IPS DF 6.9 (cell line): ENCODE results near the gene SPATA20.

ENCODE experiments used
- DNase-seq: peaks from one replicate; pipeline ENCODE4 v3.0.0-alpha.2; 2013; ENCODE audit warnings: low read depth, low spot score
- H3K27ac ChIP-seq: one replicate; pipeline ENCODE4 v1.5.1; 2013; ENCODE audit warnings: low read length, control low read depth
- H3K27me3 ChIP-seq: 2 replicates; pipeline ENCODE4 v1.6.1; 2013; ENCODE audit warnings: mild to moderate bottlenecking, low read length; ENCODE audit not compliant: control insufficient read depth, insufficient read depth
- H3K36me3 ChIP-seq: 2 replicates; pipeline ENCODE4 v1.6.1; 2013; ENCODE audit warnings: low read length; ENCODE audit not compliant: control insufficient read depth, insufficient read depth
- H3K4me1 ChIP-seq: 2 replicates; pipeline ENCODE4 v1.6.1; 2013; ENCODE audit warnings: low read length; ENCODE audit not compliant: control insufficient read depth, insufficient read depth
- H3K4me3 ChIP-seq: 2 replicates; pipeline ENCODE4 v1.5.1; 2013; ENCODE audit warnings: mild to moderate bottlenecking, low read length
- H3K9me3 ChIP-seq: 2 replicates; pipeline ENCODE4 v1.6.1; 2013; ENCODE audit warnings: low read length, inconsistent platforms; ENCODE audit not compliant: control insufficient read depth, insufficient read depth
- WGBS: extraction: QIAGEN DNeasy Blood & Tissue Kit; methylation state at CpG from one replicate; pipeline ENCODE4 v1.1.7; 2013; ENCODE audit warnings: mixed read lengths, missing lambda C conversion rate; ENCODE audit not compliant: insufficient read length, insufficient coverage; 5-methylcytosine and 5-hydroxymethylcytosine counted together

SPATA20 gene

GRCh38 chr17:50540560-50541401, 6.2 kb upstream of the SPATA20 start:
- H3K4me3 ChIP-seq: no peak overlapping the region
- no peaks in the 10 kb centered on the region for H3K27me3 ChIP-seq
- H3K4me1 ChIP-seq: peaks cover 3% of the 10 kb centered on the region; the same call in 1 of the 2 replicates
- WGBS: no CpG with 5 or more reads among the region's 11 CpGs
- no peak for DNase-seq
- H3K36me3 ChIP-seq: peaks cover 4% of the 10 kb centered on the region; the same call in 1 of the 2 replicates
- no peak overlapping the region for H3K27ac ChIP-seq
- no peaks in the 10 kb centered on the region for H3K9me3 ChIP-seq

GRCh38 chr17:50541402-50541715, 5.6 kb upstream of the SPATA20 start:
- Histone ChIP-seq H3K4me1 (peaks cover 3% of the 10 kb centered on the region; the same call in 1 of the 2 replicates), H3K9me3 (no peaks in the 10 kb centered on the region), H3K4me3 (peak overlapping the region; percentile 71; the same call in 1 of the 2 replicates), H3K27me3 (no peaks in the 10 kb centered on the region), H3K36me3 (peaks cover 4% of the 10 kb centered on the region; the same call in 1 of the 2 replicates), H3K27ac (no peak overlapping the region)
- DNase-seq: no peak
- no CpG with 5 or more reads among the region's 9 CpGs for WGBS

GRCh38 chr17:50541716-50542688, 5.0 kb upstream of the SPATA20 start:
- peak overlapping the region; percentile 71; the same call in 1 of the 2 replicates for H3K4me3 ChIP-seq
- DNase-seq: no peak
- no peak overlapping the region for H3K27ac ChIP-seq
- H3K9me3 ChIP-seq: no peaks in the 10 kb centered on the region
- no peaks in the 10 kb centered on the region for H3K36me3 ChIP-seq
- peaks cover 3% of the 10 kb centered on the region; the same call in 1 of the 2 replicates for H3K4me1 ChIP-seq
- WGBS: no CpG with 5 or more reads among the region's 82 CpGs
- no peaks in the 10 kb centered on the region for H3K27me3 ChIP-seq

GRCh38 chr17:50542795-50543774, 3.9 kb upstream of the SPATA20 start:
- Histone ChIP-seq H3K36me3 (no peaks in the 10 kb centered on the region), H3K9me3 (no peaks in the 10 kb centered on the region), H3K27me3 (no peaks in the 10 kb centered on the region), H3K4me3 (no peak overlapping the region), H3K4me1 (peaks cover 5% of the 10 kb centered on the region; the same call in 1 of the 2 replicates), H3K27ac (no peak overlapping the region)
- no peak for DNase-seq
- WGBS: no CpG with 5 or more reads among the region's 16 CpGs

GRCh38 chr17:50544516-50544915, 2.5 kb upstream of the SPATA20 start:
- H3K4me3 ChIP-seq: no peak overlapping the region
- H3K27me3 ChIP-seq: no peaks in the 10 kb centered on the region
- no peak for DNase-seq
- no peaks in the 10 kb centered on the region for H3K36me3 ChIP-seq
- H3K4me1 ChIP-seq: peaks cover 5% of the 10 kb centered on the region; the same call in 1 of the 2 replicates
- WGBS: no CpG with 5 or more reads among the region's 7 CpGs
- H3K9me3 ChIP-seq: no peaks in the 10 kb centered on the region
- no peak overlapping the region for H3K27ac ChIP-seq

- Histone ChIP-seq H3K27me3 (no peaks in the 10 kb centered on the region), H3K27ac (no peak overlapping the region), H3K36me3 (no peaks in the 10 kb centered on the region), H3K4me3 (no peak overlapping the region), H3K4me1 (peaks cover 5% of the 10 kb centered on the region; the same call in 1 of the 2 replicates), H3K9me3 (no peaks in the 10 kb centered on the region)
- no CpG with 5 or more reads among the region's 8 CpGs for WGBS
- DNase-seq: no peak
These were observed 1.7 kb upstream of the SPATA20 start for GRCh38 chr17:50545311-50545710.

GRCh38 chr17:50546701-50547034, 306 bp upstream of the SPATA20 start:
- no peak overlapping the region for H3K27ac ChIP-seq
- no peak overlapping the region for H3K4me3 ChIP-seq
- H3K4me1 ChIP-seq: peaks cover 5% of the 10 kb centered on the region; the same call in 1 of the 2 replicates

GRCh38 chr17:50547736-50548083, 736 bp downstream of the SPATA20 start:
- Histone ChIP-seq H3K36me3 (no peaks in the 10 kb centered on the region), H3K4me3 (no peak overlapping the region), H3K27me3 (no peaks in the 10 kb centered on the region), H3K27ac (no peak overlapping the region), H3K9me3 (no peaks in the 10 kb centered on the region), H3K4me1 (peaks cover 4% of the 10 kb centered on the region; the same call in 1 of the 2 replicates)
- DNase-seq: no peak
- no CpG with 5 or more reads among the region's 5 CpGs for WGBS

More at GRCh38 chr17:50546701-50547034, 306 bp upstream of the SPATA20 start:
- no peak for DNase-seq
- Histone ChIP-seq H3K27me3 (no peaks in the 10 kb centered on the region), H3K36me3 (no peaks in the 10 kb centered on the region), H3K9me3 (no peaks in the 10 kb centered on the region)
- WGBS: no CpG with 5 or more reads among the region's 4 CpGs

- no peak for DNase-seq
- no peaks in the 10 kb centered on the region for H3K9me3 ChIP-seq
- no peak overlapping the region for H3K4me3 ChIP-seq
- H3K27ac ChIP-seq: no peak overlapping the region
- no peaks in the 10 kb centered on the region for H3K36me3 ChIP-seq
- no peaks in the 10 kb centered on the region for H3K27me3 ChIP-seq
- H3K4me1 ChIP-seq: 0 out of 2 replicates have a peak, but pooled peaks cover 2% of the 10 kb centered on the region
- no CpG with 5 or more reads among the region's 18 CpGs for WGBS
These were observed 1.9 kb downstream of the SPATA20 start for GRCh38 chr17:50548831-50549230.
